CD4-positive, alpha-beta T cell (primary cell): ENCODE measurements around the gene GRIN3B. TPM values are rescaled to one million over a fixed set of nuclear protein-coding genes. Genes with fewer than 3 reads are reported as not detected.

Experiments
- ATAC-seq: fragments of 200-7000 bp; cut with Tn5 transposase; one replicate; pipeline ENCODE4 v1.10.0; 2022; ENCODE audit warnings: mild to moderate bottlenecking; ENCODE audit not compliant: poor library complexity
- CTCF ChIA-PET: fragments of 350-600 bp; sonication (Branson Sonifier 250); formaldehyde crosslinking; loops from one replicate; lab custom pipeline; 2021; ENCODE audit warnings: antibody characterized with exemption, inconsistent platforms; lab: Charles Lee
- POLR2A ChIA-PET: fragments of 350-600 bp; sonication (Branson Sonifier 250); formaldehyde crosslinking; loops from one replicate; lab custom pipeline; 2021; ENCODE audit warnings: antibody characterized with exemption, inconsistent platforms; lab: Charles Lee
- DNase-seq, 14 experiments: peaks; one replicate each; pipeline ENCODE4 v3.0.0-alpha.2; 2013 to 2020; ENCODE audit warnings: mixed read lengths in 2 of 14
- H3K27ac ChIP-seq, 2 donors: one replicate each; pipeline versions ENCODE4 v1.5.1 to v1.7.0; 2013; ENCODE audit warnings: low read length in 2 of 2, low read depth in 1 of 2, mild to moderate bottlenecking in 1 of 2
- H3K27me3 ChIP-seq, 2 experiments: 1 replicate in 1 of 2; 2 replicates in 1 of 2; pipeline versions ENCODE4 v1.6.1 to v1.7.0; 2013; ENCODE audit warnings: low read length in 2 of 2, control low read depth in 1 of 2, mild to moderate bottlenecking in 1 of 2, moderate library complexity in 1 of 2; ENCODE audit not compliant: insufficient read depth in 2 of 2, control insufficient read depth in 1 of 2
- H3K36me3 ChIP-seq: one replicate; pipeline ENCODE4 v1.6.1; 2013; ENCODE audit warnings: low read length, control low read depth; ENCODE audit not compliant: insufficient read depth
- H3K4me1 ChIP-seq: one replicate; pipeline ENCODE4 v1.6.1; 2013; ENCODE audit warnings: low read length, control low read depth; ENCODE audit not compliant: insufficient read depth
- H3K4me3 ChIP-seq: one replicate; pipeline ENCODE4 v1.5.1; 2013; ENCODE audit warnings: mild to moderate bottlenecking, low read length, moderate library complexity
- H3K9me3 ChIP-seq, 2 experiments: 1 replicate in 1 of 2; 2 replicates in 1 of 2; pipeline versions ENCODE4 v1.6.1 to v1.7.0; 2013; ENCODE audit warnings: low read length in 2 of 2, mild to moderate bottlenecking in 2 of 2, control low read depth in 1 of 2, moderate library complexity in 1 of 2; ENCODE audit not compliant: control insufficient read depth in 1 of 2, insufficient read depth in 1 of 2
- H3K27ac Mint-ChIP-seq: one replicate; pipeline ENCODE4 v1.8.0; 2020; ENCODE audit warnings: mixed read lengths
- H3K27me3 Mint-ChIP-seq: one replicate; pipeline ENCODE4 v1.8.0; 2021; ENCODE audit warnings: mixed read lengths
- H3K36me3 Mint-ChIP-seq: one replicate; pipeline ENCODE4 v1.8.0; 2021; ENCODE audit warnings: low read depth, mixed read lengths
- H3K4me1 Mint-ChIP-seq: one replicate; pipeline ENCODE4 v1.8.0; 2021; ENCODE audit warnings: low read depth, mixed read lengths
- H3K4me3 Mint-ChIP-seq: one replicate; pipeline ENCODE4 v1.8.0; 2020; ENCODE audit warnings: mild to moderate bottlenecking, mixed read lengths
- H3K9me3 Mint-ChIP-seq: one replicate; pipeline ENCODE4 v1.8.0; 2020; ENCODE audit warnings: mixed read lengths
- intact Hi-C, 2 experiments: fragments of 100-400 bp; cut with DNase I in 1 of 2; cut with micrococcal nuclease in 1 of 2; formaldehyde crosslinking; loops; one replicate each; pipeline versions ENCODE4 v1.15.1 to v1.9.0; 2023 to 2025; cut with DNase I, micrococcal nuclease
- total RNA-seq, 174 experiments: library from RNA in 2 of 174; stranded (reverse) in 2 of 174; gene quantifications; one replicate each; pipeline ENCODE4 v1.2.3 and lab custom pipeline; 2021 to 2026
- TF ChIP-seq, protein P1 (sequence below): fragments of 200-600 bp; IDR thresholded peaks from one replicate; pipeline ENCODE4 v1.8.0; 2022; ENCODE audit warnings: antibody characterized with exemption, mild to moderate bottlenecking

Gene GRIN3B
- total RNA-seq, 2 experiments from 2014 or later: 0.17 to 0.22 TPM

DNA sequence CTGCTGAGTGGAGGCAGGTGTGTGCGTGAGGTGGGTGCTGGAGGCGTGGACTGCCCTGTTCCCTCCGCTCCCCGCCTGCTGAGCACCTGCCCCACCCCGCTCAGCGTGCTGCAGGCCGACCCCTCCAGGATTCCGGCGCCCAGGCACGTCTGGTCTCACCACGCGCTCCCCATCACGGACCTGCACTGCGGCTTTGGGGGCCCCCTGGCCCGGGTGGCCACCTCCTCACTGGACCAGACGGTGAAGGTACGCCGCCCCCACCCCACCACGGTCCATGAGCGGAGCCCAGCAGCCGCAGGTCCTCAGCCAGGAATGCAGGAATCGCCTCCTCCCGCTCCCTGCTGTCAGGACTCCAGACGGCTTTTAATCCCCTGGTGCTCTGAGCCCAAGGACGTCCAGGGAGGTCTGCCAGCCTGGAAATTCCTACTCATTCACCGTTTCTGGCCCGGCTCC, 10.1 kb upstream of the GRIN3B start:
- ChIA-PET CTCF (no interaction called here), POLR2A (no interaction called here)
- Mint-ChIP-seq H3K4me3 (no peak overlapping the region), H3K9me3 (no peaks in the 10 kb centered on the region), H3K27me3 (no peaks in the 10 kb centered on the region), H3K4me1 (peaks cover 5% of the 10 kb centered on the region), H3K27ac (no peak overlapping the region), H3K36me3 (peaks cover 24% of the 10 kb centered on the region)
- H3K9me3 ChIP-seq: no peaks in the 10 kb centered on the region
- DNase-seq (peak in 1 of 14 experiments; percentile 46), ATAC-seq (no peak)
- intact Hi-C loops: no loop called here
- TF ChIP-seq, protein P1, sequence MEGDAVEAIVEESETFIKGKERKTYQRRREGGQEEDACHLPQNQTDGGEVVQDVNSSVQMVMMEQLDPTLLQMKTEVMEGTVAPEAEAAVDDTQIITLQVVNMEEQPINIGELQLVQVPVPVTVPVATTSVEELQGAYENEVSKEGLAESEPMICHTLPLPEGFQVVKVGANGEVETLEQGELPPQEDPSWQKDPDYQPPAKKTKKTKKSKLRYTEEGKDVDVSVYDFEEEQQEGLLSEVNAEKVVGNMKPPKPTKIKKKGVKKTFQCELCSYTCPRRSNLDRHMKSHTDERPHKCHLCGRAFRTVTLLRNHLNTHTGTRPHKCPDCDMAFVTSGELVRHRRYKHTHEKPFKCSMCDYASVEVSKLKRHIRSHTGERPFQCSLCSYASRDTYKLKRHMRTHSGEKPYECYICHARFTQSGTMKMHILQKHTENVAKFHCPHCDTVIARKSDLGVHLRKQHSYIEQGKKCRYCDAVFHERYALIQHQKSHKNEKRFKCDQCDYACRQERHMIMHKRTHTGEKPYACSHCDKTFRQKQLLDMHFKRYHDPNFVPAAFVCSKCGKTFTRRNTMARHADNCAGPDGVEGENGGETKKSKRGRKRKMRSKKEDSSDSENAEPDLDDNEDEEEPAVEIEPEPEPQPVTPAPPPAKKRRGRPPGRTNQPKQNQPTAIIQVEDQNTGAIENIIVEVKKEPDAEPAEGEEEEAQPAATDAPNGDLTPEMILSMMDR: no peak
- peaks cover 53% of the 10 kb centered on the region for H3K36me3 ChIP-seq
- peaks cover 8% of the 10 kb centered on the region for H3K4me1 ChIP-seq
- H3K27me3 ChIP-seq: no peaks in the 10 kb centered on the region
- no peak overlapping the region for H3K4me3 ChIP-seq
- H3K27ac ChIP-seq: no peak overlapping the region

DNA sequence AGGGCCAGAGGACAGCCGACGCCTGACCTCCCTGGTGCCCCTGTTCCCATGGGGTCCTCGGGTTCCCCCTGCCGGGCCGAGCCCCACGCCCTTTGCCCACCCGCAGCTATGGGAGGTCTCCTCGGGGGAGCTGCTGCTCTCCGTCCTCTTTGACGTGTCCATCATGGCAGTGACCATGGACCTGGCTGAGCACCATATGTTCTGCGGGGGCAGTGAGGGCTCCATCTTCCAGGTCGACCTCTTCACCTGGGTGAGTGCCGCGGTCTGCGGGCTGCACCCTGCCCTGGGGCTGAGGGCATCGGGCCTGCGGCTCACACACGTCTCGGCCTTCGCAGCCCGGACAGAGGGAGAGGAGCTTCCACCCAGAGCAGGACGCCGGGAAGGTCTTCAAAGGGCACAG, 9.5 kb upstream of the GRIN3B start:
- Histone ChIP-seq H3K4me1 (peaks cover 7% of the 10 kb centered on the region), H3K4me3 (no peak overlapping the region), H3K27ac (no peak overlapping the region), H3K9me3 (no peaks in the 10 kb centered on the region), H3K27me3 (peaks cover 0 to under 1% of the 10 kb centered on the region in 2 experiments), H3K36me3 (peaks cover 52% of the 10 kb centered on the region)
- DNase-seq (no peak), ATAC-seq (no peak)
- TF ChIP-seq, protein P1: no peak
- CTCF ChIA-PET: no interaction called here
- POLR2A ChIA-PET: no interaction called here
- no peak overlapping the region for H3K4me3 Mint-ChIP-seq
- no peak overlapping the region for H3K27ac Mint-ChIP-seq
- no peaks in the 10 kb centered on the region for H3K27me3 Mint-ChIP-seq
- H3K9me3 Mint-ChIP-seq: no peaks in the 10 kb centered on the region
- intact Hi-C loops: no loop called here
- peaks cover 1% of the 10 kb centered on the region for H3K4me1 Mint-ChIP-seq
- H3K36me3 Mint-ChIP-seq: peaks cover 24% of the 10 kb centered on the region

DNA sequence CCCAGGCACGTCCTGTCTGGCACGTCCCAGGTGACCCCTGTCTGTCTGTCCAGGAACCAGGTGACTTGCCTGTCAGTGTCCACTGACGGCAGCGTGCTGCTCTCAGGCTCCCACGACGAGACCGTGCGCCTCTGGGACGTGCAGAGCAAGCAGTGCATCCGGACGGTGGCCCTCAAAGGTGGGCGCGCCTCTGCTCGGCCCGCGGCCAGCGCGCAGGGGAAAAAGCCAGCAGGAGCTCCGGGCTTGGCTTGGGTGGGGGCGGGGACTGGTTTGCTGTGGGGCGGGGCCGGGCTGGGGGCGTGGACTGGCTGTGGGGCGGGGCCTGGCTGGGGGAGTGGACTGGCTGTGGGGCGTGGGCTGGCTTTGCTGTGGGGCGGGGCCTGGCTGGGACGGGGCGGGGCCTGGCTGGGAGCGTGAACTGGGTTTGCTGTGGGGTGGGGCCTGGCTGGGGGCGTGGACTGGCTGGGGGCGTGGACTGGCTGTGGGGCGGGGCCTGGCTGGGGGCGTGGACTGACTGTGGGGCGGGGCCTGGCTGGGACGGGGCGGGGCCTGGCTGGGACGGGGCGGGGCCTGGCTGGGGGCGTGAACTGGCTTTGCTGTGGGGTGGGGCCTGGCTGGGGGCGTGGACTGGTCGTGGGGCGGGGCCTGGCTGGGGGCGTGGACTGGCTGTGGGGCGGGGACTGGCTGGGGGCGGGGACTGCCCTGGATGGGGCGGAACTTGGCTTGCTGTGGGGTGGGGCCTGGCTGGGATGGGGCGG, 8.9 kb upstream of the GRIN3B start:
- Mint-ChIP-seq H3K4me3 (no peak overlapping the region), H3K36me3 (peaks cover 27% of the 10 kb centered on the region), H3K4me1 (peaks cover 3% of the 10 kb centered on the region), H3K27me3 (peaks cover 2% of the 10 kb centered on the region), H3K9me3 (no peaks in the 10 kb centered on the region), H3K27ac (no peak overlapping the region)
- ChIA-PET POLR2A (no interaction called here), CTCF (no interaction called here)
- H3K36me3 ChIP-seq: peaks cover 47% of the 10 kb centered on the region
- no peak overlapping the region for H3K4me3 ChIP-seq
- ATAC-seq: peak; percentile 72
- no peak overlapping the region for H3K27ac ChIP-seq
- no peaks in the 10 kb centered on the region for H3K9me3 ChIP-seq
- peaks cover 13% of the 10 kb centered on the region for H3K4me1 ChIP-seq
- TF ChIP-seq, protein P1: no peak
- peak; percentile 19 to 79 (median 46) for DNase-seq
- H3K27me3 ChIP-seq: peaks cover 0 to 6% of the 10 kb centered on the region in 2 experiments
- intact Hi-C loops: no loop called here
